ENCODE results near the gene RAVER1. TPM values are rescaled to one million over a fixed set of nuclear protein-coding genes. Genes with fewer than 3 reads are reported as not detected.

RAVER1 gene
- total RNA-seq, 2 donors from 2014 or later = 67.1 to 101 TPM

GRCh38 chr19:10288662-10289166 lies 44.6 kb downstream of the RAVER1 start:
- H3K36me3 ChIP-seq = no peaks in the 10 kb centered on the region
- H3K4me3 ChIP-seq = peak overlapping the region; percentile 17
- H3K27me3 ChIP-seq = peaks cover 59% of the 10 kb centered on the region
- H3K4me1 ChIP-seq = peaks cover 40% of the 10 kb centered on the region
- no peaks in the 10 kb centered on the region for H3K9me3 ChIP-seq
- intact Hi-C loops (cut with DNase I) = no loop called here
- peak overlapping the region in 1 of 2 donors; percentile 12 for H3K9ac ChIP-seq (ENCODE audit: low read depth in 2 of 2, low read length in 2 of 2)
- DNase-seq = peak; percentile 72
- H3K27ac ChIP-seq = no peak overlapping the region
- no peak for TF ChIP-seq CTCF (IDR thresholded peaks at IDR 0.05)

DNA sequence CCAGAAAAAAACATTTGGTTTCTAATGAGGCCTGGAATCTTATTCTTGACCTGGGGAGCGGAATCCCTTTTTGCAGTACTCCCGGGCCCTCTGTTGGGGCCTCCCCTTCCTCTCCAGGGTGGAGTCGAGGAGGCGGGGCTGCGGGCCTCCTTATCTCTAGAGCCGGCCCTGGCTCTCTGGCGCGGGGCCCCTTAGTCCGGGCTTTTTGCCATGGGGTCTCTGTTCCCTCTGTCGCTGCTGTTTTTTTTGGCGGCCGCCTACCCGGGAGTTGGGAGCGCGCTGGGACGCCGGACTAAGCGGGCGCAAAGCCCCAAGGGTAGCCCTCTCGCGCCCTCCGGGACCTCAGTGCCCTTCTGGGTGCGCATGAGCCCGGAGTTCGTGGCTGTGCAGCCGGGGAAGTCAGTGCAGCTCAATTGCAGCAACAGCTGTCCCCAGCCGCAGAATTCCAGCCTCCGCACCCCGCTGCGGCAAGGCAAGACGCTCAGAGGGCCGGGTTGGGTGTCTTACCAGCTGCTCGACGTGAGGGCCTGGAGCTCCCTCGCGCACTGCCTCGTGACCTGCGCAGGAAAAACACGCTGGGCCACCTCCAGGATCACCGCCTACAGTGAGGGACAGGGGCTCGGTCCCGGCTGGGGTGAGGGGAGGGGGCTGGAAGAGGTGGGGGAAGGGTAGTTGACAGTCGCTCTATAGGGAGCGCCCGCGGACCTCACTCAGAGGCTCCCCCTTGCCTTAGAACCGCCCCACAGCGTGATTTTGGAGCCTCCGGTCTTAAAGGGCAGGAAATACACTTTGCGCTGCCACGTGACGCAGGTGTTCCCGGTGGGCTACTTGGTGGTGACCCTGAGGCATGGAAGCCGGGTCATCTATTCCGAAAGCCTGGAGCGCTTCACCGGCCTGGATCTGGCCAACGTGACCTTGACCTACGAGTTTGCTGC lies 46.3 kb downstream of the RAVER1 start, which contains the start of gene ICAM4:
Gene ICAM4 (plus strand): TSS at position 153 of the 935 bp plus-strand sequence. CDS start 58 bp downstream, at position 211.
- Histone ChIP-seq H3K27ac (no peak within 1 kb of the TSS), H3K36me3 (no peaks in the 10 kb centered on the region), H3K4me1 (peaks cover 40% of the 10 kb centered on the region), H3K4me3 (no peak within 1 kb of the TSS), H3K9me3 (no peaks in the 10 kb centered on the region), H3K9ac (ENCODE audit: low read depth in 2 of 2, low read length in 2 of 2) (peak within 1 kb of the TSS in 1 of 2 donors; percentile 34), H3K27me3 (peaks cover 45% of the 10 kb centered on the region)
- intact Hi-C loops (cut with DNase I) = no loop called here
- peak; percentile 54 for DNase-seq
- TF ChIP-seq CTCF (IDR thresholded peaks at IDR 0.05) = no peak

GRCh38 chr19:10285393-10285792 lies 47.9 kb downstream of the RAVER1 start:
- Histone ChIP-seq H3K27ac (no peak overlapping the region), H3K9me3 (no peaks in the 10 kb centered on the region), H3K4me1 (peaks cover 26% of the 10 kb centered on the region), H3K4me3 (no peak overlapping the region), H3K36me3 (no peaks in the 10 kb centered on the region), H3K27me3 (peaks cover 28% of the 10 kb centered on the region), H3K9ac (ENCODE audit: low read depth in 2 of 2, low read length in 2 of 2) (no peak overlapping the region)
- intact Hi-C loops (cut with DNase I) = no loop called here
- DNase-seq = no peak
- no peak for TF ChIP-seq CTCF (IDR thresholded peaks at IDR 0.05)

DNA sequence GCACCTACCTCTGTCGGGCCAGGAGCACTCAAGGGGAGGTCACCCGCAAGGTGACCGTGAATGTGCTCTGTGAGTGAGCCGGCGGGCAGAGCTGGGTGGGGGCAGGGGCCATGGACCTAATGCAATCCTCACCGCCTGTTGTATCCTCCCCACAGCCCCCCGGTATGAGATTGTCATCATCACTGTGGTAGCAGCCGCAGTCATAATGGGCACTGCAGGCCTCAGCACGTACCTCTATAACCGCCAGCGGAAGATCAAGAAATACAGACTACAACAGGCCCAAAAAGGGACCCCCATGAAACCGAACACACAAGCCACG lies 48.4 kb downstream of the RAVER1 start:
- Histone ChIP-seq H3K4me1 (peaks cover 23% of the 10 kb centered on the region), H3K9ac (ENCODE audit: low read depth in 2 of 2, low read length in 2 of 2) (no peak overlapping the region), H3K36me3 (no peaks in the 10 kb centered on the region), H3K27ac (no peak overlapping the region), H3K9me3 (no peaks in the 10 kb centered on the region), H3K27me3 (peaks cover 24% of the 10 kb centered on the region), H3K4me3 (no peak overlapping the region)
- intact Hi-C loops (cut with DNase I) = no loop called here
- no peak for TF ChIP-seq CTCF (IDR thresholded peaks at IDR 0.05)
- DNase-seq = no peak

DNA sequence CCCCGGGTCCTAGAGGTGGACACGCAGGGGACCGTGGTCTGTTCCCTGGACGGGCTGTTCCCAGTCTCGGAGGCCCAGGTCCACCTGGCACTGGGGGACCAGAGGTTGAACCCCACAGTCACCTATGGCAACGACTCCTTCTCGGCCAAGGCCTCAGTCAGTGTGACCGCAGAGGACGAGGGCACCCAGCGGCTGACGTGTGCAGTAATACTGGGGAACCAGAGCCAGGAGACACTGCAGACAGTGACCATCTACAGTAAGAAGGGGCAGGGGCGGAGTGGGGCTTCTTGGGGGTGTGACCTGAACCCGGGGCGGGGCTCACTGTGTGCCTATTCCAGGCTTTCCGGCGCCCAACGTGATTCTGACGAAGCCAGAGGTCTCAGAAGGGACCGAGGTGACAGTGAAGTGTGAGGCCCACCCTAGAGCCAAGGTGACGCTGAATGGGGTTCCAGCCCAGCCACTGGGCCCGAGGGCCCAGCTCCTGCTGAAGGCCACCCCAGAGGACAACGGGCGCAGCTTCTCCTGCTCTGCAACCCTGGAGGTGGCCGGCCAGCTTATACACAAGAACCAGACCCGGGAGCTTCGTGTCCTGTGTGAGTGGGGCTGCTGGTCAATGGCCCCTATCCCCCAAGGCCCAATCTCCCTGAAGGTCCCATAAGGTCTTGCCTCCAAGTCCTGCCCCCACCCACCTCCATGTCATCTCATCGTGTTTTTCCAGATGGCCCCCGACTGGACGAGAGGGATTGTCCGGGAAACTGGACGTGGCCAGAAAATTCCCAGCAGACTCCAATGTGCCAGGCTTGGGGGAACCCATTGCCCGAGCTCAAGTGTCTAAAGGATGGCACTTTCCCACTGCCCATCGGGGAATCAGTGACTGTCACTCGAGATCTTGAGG lies 49.0 kb downstream of the RAVER1 start:
- Histone ChIP-seq H3K9me3 (no peaks in the 10 kb centered on the region), H3K27ac (no peak overlapping the region), H3K9ac (ENCODE audit: low read depth in 2 of 2, low read length in 2 of 2) (no peak overlapping the region), H3K4me1 (peaks cover 17% of the 10 kb centered on the region), H3K27me3 (peaks cover 18% of the 10 kb centered on the region), H3K4me3 (no peak overlapping the region), H3K36me3 (no peaks in the 10 kb centered on the region)
- no peak for TF ChIP-seq CTCF (IDR thresholded peaks at IDR 0.05)
- intact Hi-C loops (cut with DNase I) = no loop called here
- DNase-seq = no peak
